Measurements from ENCODE around the gene PBX3.

GRCh38 chr9:125822902-125823301 lies 75.7 kb downstream of the PBX3 start:
- TF ChIP-seq EZH2phosphoT487 (IDR thresholded peaks at IDR 0.05; ENCODE audit: insufficient read depth, low read depth) (no peak), EZH2 (IDR thresholded peaks at IDR 0.05; ENCODE audit: insufficient read depth, poor library complexity, severe bottlenecking) (no peak)
